22Rv1 (cell line): Measurements from ENCODE around the gene CTBP1.
"Not testable (repeated sequence)": the region's sequence is repeated elsewhere in the genome, so short reads cannot be mapped to it uniquely, and the experiment has no call there.

ENCODE experiments used
- H3K27ac ChIP-seq: fragments of 450-650 bp; 2 replicates; pipeline ENCODE4 v1.5.1; 2017
- CTCF ChIP-seq: fragments of 450-650 bp; IDR thresholded peaks from 2 replicates; pipeline ENCODE4 v1.5.1; 2017; ENCODE audit warnings: mild to moderate bottlenecking
- ZFX ChIP-seq: fragments of 450-650 bp; IDR thresholded peaks from 2 replicates; pipeline ENCODE4 v1.6.1; 2017; ENCODE audit warnings: antibody characterized with exemption, borderline replicate concordance

CTBP1 gene

GRCh38 chr4:1294891-1295290 is 46.0 kb upstream of the CTBP1 start:
- TF ChIP-seq ZFX, result no peak
- no peak for TF ChIP-seq CTCF
- H3K27ac ChIP-seq, result no peak overlapping the region

GRCh38 chr4:1294424-1294823 is 45.5 kb upstream of the CTBP1 start:
- no peak overlapping the region for H3K27ac ChIP-seq

GRCh38 chr4:1293991-1294390 is 45.1 kb upstream of the CTBP1 start:
- TF ChIP-seq ZFX (no peak), CTCF (no peak)
- no peak overlapping the region for H3K27ac ChIP-seq

More at GRCh38 chr4:1294424-1294823, 45.5 kb upstream of the CTBP1 start:
- no peak for TF ChIP-seq CTCF
- no peak for TF ChIP-seq ZFX

GRCh38 chr4:1293531-1293941 is 44.6 kb upstream of the CTBP1 start:
- H3K27ac ChIP-seq, result no peak overlapping the region
- TF ChIP-seq CTCF (no peak), ZFX (no peak)

- not testable (repeated sequence) for H3K27ac ChIP-seq
These were observed 43.7 kb upstream of the CTBP1 start for GRCh38 chr4:1292703-1293011.

GRCh38 chr4:1291996-1292702 is 43.2 kb upstream of the CTBP1 start:
- TF ChIP-seq CTCF (no peak), ZFX (no peak)
- H3K27ac ChIP-seq, result no peak overlapping the region

- TF ChIP-seq CTCF (no peak), ZFX (no peak)
These were observed 42.2 kb upstream of the CTBP1 start for GRCh38 chr4:1291091-1291490.

More at GRCh38 chr4:1291091-1291490, 42.2 kb upstream of the CTBP1 start:
- peak overlapping the region; percentile 78 for H3K27ac ChIP-seq
